NCI-H748 treated with DMSO at 0.1 percent for 48 hours (cell line): ENCODE data around the gene LMO1.
A peak's percentile ranks its signal among the peaks of the same experiment; 100 is the strongest.

ENCODE experiments used
- DNase-seq: peaks from one replicate; lab custom pipeline; 2025; lab: John Stamatoyannopoulos, UW

LMO1 gene

DNA sequence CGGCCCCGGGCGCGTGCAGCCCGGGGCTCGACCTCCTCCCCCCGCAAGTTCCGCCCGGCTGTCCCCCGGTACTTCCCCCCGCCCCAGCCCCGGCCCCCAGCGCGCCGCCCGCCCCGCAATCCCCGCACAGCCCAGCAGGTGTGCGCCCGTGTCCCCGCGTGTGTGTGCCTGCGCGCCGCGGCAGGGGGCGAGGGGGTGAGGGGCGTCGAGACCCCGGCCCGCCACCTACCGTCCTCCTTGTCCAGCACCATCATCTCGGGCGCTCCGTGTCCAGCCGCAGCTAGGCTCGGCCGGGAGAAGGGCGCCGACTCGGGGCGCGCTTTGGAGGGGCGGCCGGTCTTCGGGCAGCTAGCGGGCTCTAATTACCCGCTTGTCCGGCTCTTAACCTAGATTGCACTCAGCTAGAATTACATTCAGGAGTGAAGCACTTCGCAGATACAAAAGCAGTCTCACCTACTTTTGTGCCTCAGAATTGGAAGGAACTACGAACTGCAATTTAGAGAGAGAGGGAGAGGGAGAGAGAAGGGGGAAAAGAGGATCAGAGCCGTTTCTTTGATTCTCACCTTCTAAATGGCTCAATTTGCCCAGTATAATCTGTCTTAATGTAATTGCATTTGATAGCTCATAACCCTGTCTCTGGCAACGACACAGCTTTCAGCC is 439 bp downstream of the LMO1 start:
- peak; percentile 50 for DNase-seq

DNA sequence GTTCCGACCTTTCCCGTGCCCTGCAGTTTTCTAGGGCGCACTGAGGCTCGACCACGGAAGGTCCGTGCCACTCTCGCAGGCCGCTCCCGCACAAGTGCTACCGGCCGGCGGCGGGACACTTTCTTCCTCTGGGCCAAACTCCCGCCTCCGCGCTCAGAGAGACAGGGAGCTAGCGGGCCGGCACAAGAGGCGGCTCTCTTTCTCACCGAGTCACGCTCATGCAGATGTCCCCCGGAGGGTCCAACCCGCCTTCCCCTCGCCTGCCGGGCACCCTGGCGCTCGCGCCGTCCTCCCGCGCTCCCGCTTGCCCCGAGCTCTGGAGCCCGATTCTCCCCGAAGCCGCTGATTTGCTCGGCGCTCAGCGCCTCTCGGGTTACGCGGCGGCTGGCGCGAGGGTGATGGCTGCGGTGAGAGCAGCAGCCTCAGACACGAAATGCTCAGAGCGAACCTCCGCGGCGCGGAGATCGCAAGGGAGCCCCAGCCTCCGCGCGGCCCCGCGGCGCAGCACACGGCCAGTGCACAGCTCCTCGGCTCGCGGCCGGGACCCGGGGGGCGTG is 1.0 kb downstream of the LMO1 start:
- peak; percentile 15 for DNase-seq

DNA sequence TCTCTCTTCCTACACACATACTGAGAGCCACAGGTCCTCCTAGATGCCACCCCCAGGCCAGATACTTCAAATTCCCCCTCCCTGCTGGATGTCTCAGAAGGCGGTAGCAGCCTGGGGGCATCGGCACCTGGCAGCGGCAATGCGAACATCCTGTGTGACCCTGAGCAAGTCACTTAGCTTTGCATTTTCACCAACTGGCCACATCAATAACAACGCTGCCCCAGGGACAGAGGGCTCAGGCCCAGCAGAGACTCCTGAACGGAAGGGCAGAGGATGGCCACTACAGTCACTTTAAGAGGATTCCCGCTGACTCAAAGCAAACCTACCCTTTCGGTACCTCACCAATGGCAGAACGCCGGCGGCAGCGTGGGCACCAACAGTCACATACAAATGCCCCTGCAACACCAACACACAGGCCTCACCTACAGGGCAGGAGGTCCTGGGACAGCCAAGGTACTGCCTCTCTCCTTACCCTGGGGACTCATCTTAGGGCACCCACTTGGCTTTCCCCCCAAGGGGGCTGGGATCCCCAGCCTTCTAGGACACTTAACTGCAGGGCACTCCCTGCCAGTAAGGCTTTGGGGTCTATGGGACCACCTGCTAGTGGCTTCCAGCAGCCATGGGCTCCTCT is 1.6 kb downstream of the LMO1 start:
- DNase-seq, result no peak

DNA sequence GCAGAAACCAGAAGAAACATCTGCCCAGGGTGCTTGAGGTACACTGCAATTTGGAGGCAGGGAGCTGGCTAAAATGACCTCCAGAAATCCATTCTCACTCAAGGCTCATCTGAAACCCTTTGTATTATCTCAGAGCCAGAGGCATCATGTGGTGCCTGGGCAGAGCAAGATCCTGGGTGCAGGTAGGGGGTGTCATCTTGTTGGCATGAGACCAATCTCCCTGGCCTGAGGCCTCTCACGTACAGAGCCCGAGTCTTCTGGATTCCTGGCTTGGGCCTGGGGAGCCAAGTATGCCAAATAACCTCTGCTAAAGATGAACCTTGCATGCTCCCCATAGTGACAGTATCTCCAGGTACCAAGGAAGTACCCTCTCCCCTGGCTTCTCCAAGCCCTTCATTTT is 2.4 kb downstream of the LMO1 start:
- no peak for DNase-seq

DNA sequence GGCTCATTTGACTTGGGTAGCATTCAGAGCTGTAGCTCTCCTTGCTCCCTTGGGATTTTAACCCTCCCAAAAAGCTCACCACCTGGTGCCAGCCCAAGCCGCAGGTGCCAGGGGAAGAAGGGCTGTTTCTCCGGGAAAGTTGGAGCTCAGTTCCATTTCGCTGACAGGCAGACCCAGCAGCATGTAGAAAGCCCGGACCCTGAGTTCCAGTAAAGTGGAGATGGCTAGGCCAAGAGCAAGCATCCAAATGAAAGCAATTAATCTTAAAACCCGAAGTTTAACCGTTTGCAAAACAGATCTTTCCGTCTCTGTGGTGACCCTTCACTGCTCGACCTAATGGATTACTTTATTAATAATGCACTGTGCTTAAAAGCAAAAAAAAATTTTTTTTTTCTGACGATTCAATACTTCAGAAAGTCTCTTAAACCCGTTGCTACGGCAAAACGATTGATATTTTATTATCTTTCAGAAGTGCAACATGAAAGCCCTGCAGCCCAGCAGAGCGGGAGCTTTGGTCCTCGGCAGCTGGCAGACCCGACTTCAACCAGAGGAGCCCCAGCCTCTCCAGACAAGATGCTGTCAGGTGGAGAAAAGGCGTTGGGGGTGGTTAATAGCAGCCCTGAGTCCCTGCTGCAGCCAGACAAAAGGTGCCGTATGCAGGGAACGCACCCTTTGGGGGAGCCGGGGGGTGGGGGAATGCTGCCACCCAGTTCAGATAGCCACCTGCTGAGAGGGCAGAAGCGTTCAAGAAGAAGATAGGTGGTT is 3.3 kb downstream of the LMO1 start:
- no peak for DNase-seq

DNA sequence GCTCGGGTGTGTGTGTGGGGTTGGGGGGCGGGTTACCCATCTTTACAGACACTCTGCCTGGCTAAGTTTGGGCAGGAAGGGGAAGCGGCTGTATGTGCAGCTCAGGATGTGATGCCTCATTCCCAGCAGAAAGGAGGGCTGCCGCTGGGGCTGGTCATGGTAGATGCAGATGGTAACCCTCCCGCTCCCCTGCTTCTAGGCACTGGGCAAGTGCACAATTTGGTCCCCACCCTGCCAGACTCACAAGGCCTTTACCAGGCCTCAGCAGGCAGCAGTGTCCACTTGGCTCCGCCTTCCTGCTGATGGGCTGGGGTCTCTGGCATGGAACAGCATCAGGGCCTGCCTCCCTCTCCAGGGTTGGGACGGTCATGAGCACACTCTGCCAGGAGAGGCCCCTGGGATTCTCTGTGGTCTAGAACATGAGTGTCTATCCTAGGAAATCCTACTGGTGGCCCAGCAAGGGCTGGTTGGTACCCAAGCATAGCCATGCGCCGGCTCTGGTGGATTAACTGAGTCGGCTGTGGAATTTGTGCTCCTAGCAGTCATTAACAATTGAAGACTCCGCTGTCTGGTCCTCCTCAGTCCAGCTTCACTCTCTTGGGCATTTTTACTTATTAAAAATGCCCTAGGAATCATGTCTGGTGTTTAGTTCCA is 4.2 kb downstream of the LMO1 start:
- DNase-seq, result no peak

DNA sequence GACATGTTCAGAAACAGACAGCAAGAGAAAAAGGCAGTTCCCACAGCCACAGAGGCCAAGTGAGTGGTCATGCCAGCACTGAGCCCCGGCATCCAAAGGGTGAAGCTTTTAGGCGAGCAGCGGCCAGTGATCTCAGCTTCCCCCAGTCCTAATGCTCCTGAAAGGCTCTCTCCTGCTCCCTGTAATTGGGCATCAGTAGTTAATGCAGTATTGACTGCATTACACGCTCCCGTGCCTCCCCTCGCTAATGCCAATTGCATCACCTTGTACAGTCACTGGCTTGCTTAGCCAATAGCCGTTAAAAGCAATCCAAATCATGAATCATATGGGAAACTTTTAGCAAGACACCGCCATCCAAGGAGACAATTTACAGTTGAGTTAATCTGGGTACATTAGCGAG is 4.9 kb downstream of the LMO1 start:
- DNase-seq, result no peak

DNA sequence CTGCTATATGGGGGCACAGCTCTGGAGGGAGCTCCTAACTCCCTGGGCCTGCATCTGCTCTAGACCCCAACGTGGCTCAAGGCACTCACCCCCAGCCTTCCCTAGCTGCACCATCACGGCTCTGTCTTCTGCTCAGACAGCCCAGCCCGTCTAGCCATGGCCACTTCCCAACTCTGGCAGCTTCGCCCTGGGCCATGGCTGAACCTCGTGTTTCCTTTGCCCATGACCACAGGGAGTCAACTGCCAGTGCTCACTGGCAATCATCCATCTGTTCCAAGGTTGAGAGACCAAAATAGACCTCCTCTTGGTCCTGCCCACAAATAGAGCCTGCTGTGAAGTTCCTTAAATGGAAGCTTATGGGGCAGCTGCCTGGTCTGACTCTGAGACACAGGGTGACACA is 5.4 kb downstream of the LMO1 start:
- DNase-seq, result no peak

DNA sequence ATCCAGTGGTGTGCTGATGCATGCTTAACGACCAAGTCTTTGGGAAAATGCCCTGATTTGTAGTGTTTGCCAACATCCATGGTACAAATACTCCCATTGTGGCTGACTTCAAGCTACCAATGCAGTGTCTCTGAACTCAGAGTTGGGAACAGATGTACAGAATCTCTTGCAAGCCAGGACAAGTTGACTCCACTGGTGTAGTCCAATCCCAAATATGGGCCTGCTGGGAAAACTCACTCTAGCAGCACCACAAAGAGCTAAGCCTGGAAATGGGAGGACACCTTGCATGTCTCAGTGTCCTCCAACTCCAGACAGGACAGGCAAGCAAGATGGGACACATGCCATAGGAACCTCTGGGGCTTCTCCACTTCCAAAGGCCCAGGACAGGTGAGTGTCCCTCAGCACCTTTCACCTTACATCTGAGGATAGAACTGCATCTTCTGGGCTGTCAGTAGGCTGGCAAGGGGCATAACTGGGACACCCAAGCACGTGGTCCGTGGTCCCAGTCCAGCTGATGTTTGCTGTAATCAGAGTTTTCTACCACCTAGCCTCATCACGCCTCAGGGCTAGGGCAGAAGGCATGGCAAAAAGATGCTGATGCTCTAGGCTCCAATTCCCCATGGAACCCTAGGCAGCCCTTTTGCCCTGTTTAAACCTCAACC is 6.5 kb downstream of the LMO1 start:
- no peak for DNase-seq

DNA sequence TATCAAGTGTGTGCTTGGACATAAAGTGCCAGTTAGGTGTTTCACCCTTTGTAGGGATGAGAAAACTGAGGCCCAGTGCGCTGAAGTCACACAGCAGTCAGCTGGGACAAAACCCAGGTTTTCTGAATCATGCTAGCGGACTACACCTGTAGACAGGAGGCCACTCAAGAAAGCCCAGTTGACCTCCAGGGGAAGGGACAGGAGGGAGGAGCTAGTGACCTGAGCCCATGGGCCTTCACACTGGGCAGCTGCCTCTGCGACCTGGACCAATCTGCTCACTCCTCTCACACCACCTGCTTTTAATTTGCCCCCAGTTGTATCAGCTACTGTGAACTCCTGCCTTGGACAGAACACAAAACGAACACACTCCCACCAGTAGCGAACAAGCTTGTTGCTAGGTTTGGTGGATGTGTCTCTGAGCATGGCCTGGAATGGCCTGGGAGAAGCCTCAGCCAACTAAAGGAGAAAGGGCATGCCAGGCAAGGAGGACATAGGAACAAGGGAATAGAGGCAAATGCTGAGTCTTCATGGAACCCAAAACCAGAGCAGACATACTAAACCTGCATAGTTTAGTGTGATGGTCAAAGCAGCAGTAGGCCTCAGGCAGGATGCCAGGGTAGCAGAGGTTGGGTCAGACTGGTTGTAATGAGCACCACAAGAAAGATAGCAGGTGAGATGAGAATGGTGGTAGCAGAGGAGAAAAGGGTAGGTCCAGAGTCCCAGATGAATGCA is 7.2 kb downstream of the LMO1 start:
- no peak for DNase-seq

DNA sequence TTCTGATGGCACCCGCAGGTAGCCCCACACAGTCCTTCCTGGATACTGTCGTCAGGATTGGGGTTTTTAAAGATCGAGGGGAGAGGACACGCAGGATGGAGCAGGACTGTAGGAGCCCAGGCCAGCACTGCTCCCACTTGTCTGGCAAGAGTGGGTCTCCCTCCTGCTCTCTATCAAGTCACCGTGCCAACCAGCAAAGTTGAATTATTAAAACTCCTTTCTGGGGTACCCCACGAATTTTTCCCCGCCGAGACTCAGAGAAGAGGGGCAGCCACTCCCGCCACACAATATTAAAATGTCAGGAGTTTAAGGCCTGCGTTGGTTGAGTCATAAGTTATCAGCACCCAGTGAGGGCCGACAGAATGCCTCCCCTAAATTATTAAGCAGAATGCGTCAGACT is 10.1 kb downstream of the LMO1 start:
- DNase-seq, result no peak

DNA sequence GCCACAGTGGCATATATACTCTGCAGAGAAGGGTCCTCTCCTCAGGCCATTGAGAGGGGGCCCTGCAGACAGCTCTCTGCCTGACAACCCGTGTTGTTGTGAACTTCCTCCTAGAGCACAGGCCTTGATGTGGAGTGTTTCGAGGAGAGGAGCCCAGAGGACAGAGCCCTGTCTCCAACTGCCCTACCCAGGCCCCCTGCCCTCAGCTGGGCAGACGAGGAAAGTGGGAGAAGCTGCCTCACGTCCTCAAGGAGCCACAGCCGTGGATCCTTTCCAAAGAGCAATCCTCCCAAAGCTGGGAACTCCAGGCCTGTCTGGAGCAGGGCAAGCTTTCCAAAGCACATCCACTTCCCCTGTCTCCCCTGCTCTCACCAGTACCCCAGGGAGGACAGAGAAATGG is 10.7 kb downstream of the LMO1 start:
- no peak for DNase-seq

DNA sequence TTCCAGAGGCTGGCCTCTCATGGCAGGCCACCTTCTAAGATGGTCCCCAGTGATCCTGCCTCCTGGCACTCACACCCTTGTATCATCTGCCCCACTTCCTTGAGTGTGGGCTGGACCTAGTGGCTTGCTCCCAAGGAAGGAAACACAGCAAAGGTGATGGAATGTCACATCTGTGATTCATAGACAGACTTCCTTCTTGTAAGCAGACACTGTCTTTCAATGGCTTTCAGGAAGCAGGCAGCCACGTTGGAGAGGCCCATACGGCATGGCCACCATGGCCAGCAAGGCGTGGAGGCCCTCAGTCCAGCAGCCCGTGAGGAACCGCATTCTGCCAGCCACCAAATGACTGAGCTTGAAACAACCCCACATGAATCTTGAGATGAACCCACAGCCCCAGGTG is 11.3 kb downstream of the LMO1 start:
- DNase-seq, result no peak

DNA sequence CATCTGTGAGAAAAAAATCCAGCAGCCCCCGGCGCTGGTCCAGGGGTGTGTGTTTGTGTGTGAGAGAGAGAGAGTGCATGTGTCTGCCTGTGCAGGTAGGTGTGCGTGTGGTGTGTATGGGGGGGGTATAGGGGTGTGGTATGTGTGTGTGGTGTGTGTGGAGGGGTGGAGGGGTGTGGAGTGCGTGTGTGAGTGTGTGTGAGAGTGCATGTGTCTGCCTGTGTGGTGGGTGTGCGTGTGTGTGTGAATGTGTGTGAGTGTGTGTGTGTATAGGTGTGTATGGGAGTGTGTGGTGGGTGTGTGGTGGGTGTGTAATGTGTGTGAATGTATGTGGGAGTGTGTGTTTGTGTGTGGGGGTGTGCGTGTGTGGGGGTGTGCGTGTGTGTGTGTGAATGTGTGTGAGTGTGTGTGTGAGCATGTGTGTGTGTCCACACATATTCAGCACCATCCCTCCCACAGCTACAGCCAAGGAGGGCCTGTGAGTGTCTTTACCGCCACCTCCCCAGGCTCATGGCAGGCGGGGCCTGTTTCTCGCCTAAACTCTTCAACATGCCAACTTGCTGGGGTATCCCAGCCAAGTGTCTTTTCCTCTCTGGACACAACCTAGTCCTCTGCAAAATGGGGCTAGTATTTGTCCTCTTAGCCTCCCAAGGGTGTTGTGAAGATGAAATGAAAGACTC is 11.9 kb downstream of the LMO1 start:
- no peak for DNase-seq

DNA sequence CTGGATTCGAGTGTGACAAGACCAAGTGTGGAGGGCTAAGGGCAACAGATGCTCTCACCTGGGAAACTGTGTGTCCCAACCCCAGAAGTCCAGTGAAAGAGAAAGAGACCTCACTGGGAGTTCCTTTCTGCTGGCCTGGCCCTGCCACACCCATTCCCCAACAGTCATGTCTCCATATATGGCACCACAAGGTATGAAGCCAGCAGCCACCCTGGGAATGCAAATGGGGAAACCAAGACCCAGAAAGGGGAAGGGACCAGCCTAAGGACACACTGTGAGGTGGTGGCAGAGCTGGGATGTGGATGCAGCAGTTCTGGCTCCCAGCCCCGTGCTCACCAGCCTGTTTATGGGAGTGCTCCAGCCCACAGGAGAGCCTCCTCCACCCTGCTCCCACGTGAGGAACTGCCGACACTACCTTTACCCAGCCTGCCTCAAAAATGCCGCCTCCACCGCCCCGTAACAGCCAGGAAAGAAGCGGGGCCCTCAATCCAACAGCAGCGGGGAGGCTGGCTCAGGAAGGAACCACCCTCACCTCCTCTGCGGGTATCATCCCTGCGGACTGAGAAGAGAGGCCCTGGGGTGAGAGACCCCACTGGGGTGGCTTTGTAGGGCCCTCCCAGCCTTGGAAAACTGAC is 12.6 kb downstream of the LMO1 start:
- no peak for DNase-seq

DNA sequence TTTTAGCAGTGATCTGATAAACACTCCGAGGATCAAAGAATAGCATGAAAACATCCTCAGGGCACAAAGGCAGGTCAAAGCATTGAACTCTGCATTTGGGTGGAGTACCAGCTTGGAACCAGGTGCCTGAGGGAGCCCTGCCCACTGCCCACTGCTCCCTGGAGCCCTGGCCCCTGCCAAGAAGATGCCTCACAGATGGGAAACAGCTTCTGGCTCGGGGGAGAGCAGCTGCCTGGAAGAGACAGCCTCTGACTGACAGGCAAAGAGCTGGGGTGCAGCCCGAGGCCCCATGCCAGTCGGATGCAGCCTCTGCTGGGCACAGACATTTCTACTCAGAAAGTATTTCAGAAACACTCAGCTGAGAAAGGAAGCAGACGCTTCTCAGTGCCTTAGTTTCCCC is 13.2 kb downstream of the LMO1 start:
- no peak for DNase-seq

DNA sequence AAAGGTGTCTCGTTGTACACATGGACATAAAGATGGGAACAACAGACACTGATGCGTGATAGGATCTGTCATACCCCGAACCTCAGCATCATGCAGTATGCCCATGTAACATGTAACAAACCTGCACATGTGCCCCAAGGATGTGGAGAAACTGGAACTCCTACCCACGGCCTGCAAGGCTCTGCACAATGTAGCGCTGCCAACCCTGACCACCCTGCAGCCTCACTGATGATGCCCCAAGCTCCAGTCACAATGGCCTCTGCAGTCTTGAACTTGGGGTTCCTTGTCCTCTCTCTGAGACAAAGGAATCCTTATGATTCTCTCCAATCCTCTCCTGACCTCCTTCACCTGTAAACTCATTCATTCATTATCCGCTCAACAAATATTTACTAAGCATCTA is 14.2 kb downstream of the LMO1 start:
- no peak for DNase-seq

DNA sequence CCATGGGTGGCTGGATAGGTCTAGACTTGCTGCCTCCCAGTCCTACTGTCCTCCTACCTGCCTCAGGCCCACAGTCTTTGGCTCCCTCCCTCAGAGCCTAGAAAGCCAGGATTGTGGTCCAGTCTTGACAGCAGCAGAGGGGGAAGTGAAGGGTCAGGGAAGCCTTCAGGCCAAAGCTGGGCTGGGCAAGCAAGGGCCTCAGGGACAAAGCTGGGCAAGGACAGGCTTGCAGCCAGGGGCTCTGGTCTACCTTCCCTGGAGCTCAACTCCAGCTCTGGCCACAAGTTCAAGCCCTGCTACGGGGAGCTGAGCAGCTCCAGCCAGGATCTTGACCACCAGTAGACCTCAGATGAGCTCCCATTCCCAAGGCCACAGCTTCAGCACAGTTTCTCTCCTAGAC is 14.9 kb downstream of the LMO1 start:
- DNase-seq, result no peak

DNA sequence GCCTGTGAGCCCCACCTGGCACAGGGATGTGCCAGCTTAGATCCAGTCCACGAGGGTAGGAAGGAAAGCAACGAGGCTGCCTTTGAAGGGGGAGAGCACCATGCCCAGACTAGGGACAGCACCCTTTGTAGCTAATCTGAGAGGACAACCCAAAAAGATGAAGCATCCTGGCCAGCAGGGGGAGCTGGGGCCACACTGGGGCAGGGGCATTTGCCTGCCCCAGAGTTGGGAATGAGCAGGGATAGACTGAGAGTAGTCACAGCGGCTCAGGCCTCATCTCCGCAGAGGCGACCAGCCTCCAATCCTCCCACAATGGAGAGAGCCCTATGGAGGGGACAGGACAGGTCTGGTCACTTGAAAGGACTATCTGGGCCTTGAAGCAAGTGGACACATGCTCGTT is 16.4 kb downstream of the LMO1 start:
- DNase-seq, result no peak

DNA sequence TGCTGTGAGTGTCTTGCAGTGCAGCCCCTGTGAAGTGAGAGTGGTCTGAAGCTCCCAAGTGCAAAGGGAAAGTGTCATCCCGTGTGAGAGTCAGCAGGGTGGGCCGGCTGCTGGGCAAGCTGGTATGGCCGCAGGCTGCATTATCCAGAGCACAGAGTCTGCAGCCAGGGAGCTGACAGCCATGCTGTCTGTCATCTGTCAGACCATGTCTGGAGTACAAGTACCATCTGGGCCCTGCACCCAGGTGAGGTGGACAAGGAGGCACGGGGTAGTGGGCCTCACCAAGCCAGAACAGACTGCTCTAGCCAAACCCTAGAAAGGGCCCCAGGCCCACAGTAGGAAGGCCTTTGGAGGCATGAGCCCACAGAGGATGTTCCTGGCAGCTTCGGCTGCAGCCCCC is 20.2 kb downstream of the LMO1 start:
- no peak for DNase-seq
